B cell (primary cell): ENCODE data around the gene MYH15. TPM values are rescaled to one million over a fixed set of nuclear protein-coding genes. Genes with fewer than 3 reads are reported as not detected.

Experiments
- ATAC-seq: fragments of 200-7000 bp; cut with Tn5 transposase; one replicate; pipeline ENCODE4 v1.10.0; 2021; ENCODE audit warnings: low read depth, mild to moderate bottlenecking, moderate number of reproducible peaks, moderate library complexity
- CTCF ChIA-PET: fragments of 350-600 bp; sonication (Branson Sonifier 250); formaldehyde crosslinking; loops from one replicate; lab custom pipeline; 2021; ENCODE audit warnings: antibody characterized with exemption, inconsistent platforms; lab: Charles Lee
- POLR2A ChIA-PET: fragments of 350-600 bp; sonication (Branson Sonifier 250); formaldehyde crosslinking; loops from one replicate; lab custom pipeline; 2021; ENCODE audit warnings: antibody characterized with exemption; lab: Charles Lee
- DNase-seq: peaks from one replicate; pipeline ENCODE4 v3.0.0; 2013
- H2AFZ ChIP-seq: 2 replicates; pipeline ENCODE4 v1.6.1; 2012; ENCODE audit warnings: mild to moderate bottlenecking, low read depth, low read length; ENCODE audit not compliant: insufficient read depth, poor library complexity, severe bottlenecking
- H3K27ac ChIP-seq, 2 donors: 1 replicate in 1 of 2; 2 replicates in 1 of 2; pipeline ENCODE4 v1.5.1; 2012 to 2013; ENCODE audit warnings: low read length in 2 of 2, mild to moderate bottlenecking in 2 of 2, moderate library complexity in 1 of 2
- H3K27me3 ChIP-seq, 4 experiments: fragments of 200-600 bp in 1 of 4; sonication (generic) in 1 of 4; replicated peaks in 1 of 4; 1 replicate in 2 of 4; 2 replicates in 2 of 4; pipeline versions ENCODE4 v1.6.1 to v1.7.0; 2013 to 2016; ENCODE audit warnings: low read length in 3 of 4, mild to moderate bottlenecking in 2 of 4, mixed read lengths in 1 of 4, moderate library complexity in 1 of 4; ENCODE audit not compliant: insufficient read depth in 4 of 4, control insufficient read depth in 3 of 4; ENCODE audit errors: control extremely low read depth in 1 of 4
- H3K36me3 ChIP-seq, 2 experiments: replicated peaks in 1 of 2; 1 replicate in 1 of 2; 2 replicates in 1 of 2; pipeline versions ENCODE4 v1.6.1 to v1.7.1; 2013; ENCODE audit warnings: low read length in 1 of 2; ENCODE audit not compliant: insufficient read depth in 2 of 2, control insufficient read depth in 1 of 2; ENCODE audit errors: control extremely low read depth in 1 of 2, extremely low read depth in 1 of 2
- H3K4me1 ChIP-seq, 2 donors: fragments of 200-600 bp in 1 of 2; sonication (generic) in 1 of 2; 1 replicate in 1 of 2; 2 replicates in 1 of 2; pipeline versions ENCODE4 v1.5.1 to v1.6.1; 2013 to 2017; ENCODE audit warnings: low read length in 2 of 2; ENCODE audit not compliant: control insufficient read depth in 2 of 2, insufficient read depth in 2 of 2
- H3K4me2 ChIP-seq: replicated peaks from 2 replicates; pipeline ENCODE3; 2012; ENCODE audit warnings: mild to moderate bottlenecking, low read depth, low read length; ENCODE audit not compliant: poor library complexity, severe bottlenecking
- H3K4me3 ChIP-seq, 5 experiments: fragments of 200-600 bp in 1 of 5; sonication (generic) in 1 of 5; 1 replicate in 3 of 5; 2 replicates in 2 of 5; pipeline versions ENCODE4 v1.5.1 to v1.7.0; 2011 to 2016; ENCODE audit warnings: low read length in 4 of 5, mild to moderate bottlenecking in 4 of 5, low read depth in 2 of 5, control low read depth in 1 of 5, moderate library complexity in 1 of 5; ENCODE audit not compliant: insufficient read depth in 1 of 5; ENCODE audit errors: control extremely low read depth in 1 of 5, extremely low read depth in 1 of 5
- H3K79me2 ChIP-seq: fragments of 200-600 bp; sonication (generic); one replicate; pipeline ENCODE4 v1.6.0; 2016; ENCODE audit warnings: low read length; ENCODE audit not compliant: control insufficient read depth, insufficient read depth
- H3K9ac ChIP-seq: fragments of 200-600 bp; sonication (generic); 2 replicates; pipeline ENCODE4 v1.6.1; 2017; ENCODE audit warnings: mild to moderate bottlenecking, low read length, moderate library complexity
- H3K9me3 ChIP-seq, 3 donors: one replicate each; pipeline versions ENCODE4 v1.6.1 to v1.7.1; 2013; ENCODE audit warnings: low read length in 2 of 3; ENCODE audit not compliant: control insufficient read depth in 2 of 3, insufficient read depth in 1 of 3; ENCODE audit errors: control extremely low read depth in 1 of 3
- H4K20me1 ChIP-seq: 2 replicates; pipeline ENCODE4 v1.6.0; 2012; ENCODE audit warnings: mild to moderate bottlenecking, low read length; ENCODE audit not compliant: insufficient read depth, control insufficient read depth, poor library complexity, severe bottlenecking
- H3K27ac Mint-ChIP-seq: one replicate; pipeline ENCODE4 v1.8.0; 2021; ENCODE audit warnings: mixed read lengths
- H3K27me3 Mint-ChIP-seq: one replicate; pipeline ENCODE4 v1.8.0; 2021; ENCODE audit warnings: mixed read lengths
- H3K4me1 Mint-ChIP-seq: one replicate; pipeline ENCODE4 v1.8.0; 2021; ENCODE audit warnings: mixed read lengths
- H3K4me3 Mint-ChIP-seq: one replicate; pipeline ENCODE4 v1.8.0; 2021; ENCODE audit warnings: mixed read lengths
- H3K9me3 Mint-ChIP-seq: one replicate; pipeline ENCODE4 v1.8.0; 2022; ENCODE audit warnings: mixed read lengths; ENCODE audit not compliant: insufficient read depth
- EZH2 ChIP-seq: IDR thresholded peaks from 2 replicates; pipeline ENCODE4 v1.6.1; 2012; ENCODE audit warnings: borderline replicate concordance, low read depth, mild to moderate bottlenecking, moderate library complexity, low read length; ENCODE audit not compliant: insufficient read depth, poor library complexity, severe bottlenecking
- WGBS: methylation state at CpG from one replicate; pipeline ENCODE4 v1.1.5; 2013; ENCODE audit warnings: missing lambda C conversion rate; ENCODE audit not compliant: insufficient coverage; 5-methylcytosine and 5-hydroxymethylcytosine counted together
- intact Hi-C: fragments of 100-400 bp; cut with micrococcal nuclease; formaldehyde crosslinking; loops from one replicate; pipeline ENCODE4 v1.10.0; 2022
- polyA plus RNA-seq: library from polyadenylated mRNA; depleted of rRNA; stranded (reverse); fragments of >200 nt; gene quantifications from 2 replicates; pipeline ENCODE4 v1.2.3, GENCODE V29; 2012
- total RNA-seq, 2 donors: library from RNA; stranded (reverse); fragments of 120-200 nt in 1 of 2; gene quantifications; 1 replicate in 1 of 2; 2 replicates in 1 of 2; pipeline versions ENCODE4 v1.2.3 to v1.2.4, GENCODE V29; 2013 to 2022
- TF ChIP-seq, protein P1 (sequence below): fragments of 200-600 bp; IDR thresholded peaks from one replicate; pipeline ENCODE4 v1.8.0; 2022; ENCODE audit warnings: antibody characterized with exemption, mild to moderate bottlenecking

The MYH15 gene
- total and polyA plus RNA-seq, 2 donors (not counting 1 experiment from before 2014, with no cell fraction given), result 0.06 TPM; not detected in 1

GRCh38 chr3:108450444-108450843 lies 60.0 kb downstream of the MYH15 start:
- Histone ChIP-seq H3K79me2 (no peaks in the 10 kb centered on the region), H2AFZ (no peak overlapping the region), H3K36me3 (no peaks in the 10 kb centered on the region), H3K4me2 (no peak overlapping the region), H3K27ac (no peak overlapping the region), H3K27me3 (no peaks in the 10 kb centered on the region), H3K9me3 (peaks cover 11 to 29% (median 17%) of the 10 kb centered on the region in 3 donors), H3K9ac (no peak overlapping the region), H3K4me1 (peaks cover 0 to 16% of the 10 kb centered on the region in 2 donors), H4K20me1 (no peaks in the 10 kb centered on the region), H3K4me3 (no peak overlapping the region)
- TF ChIP-seq, protein P1, sequence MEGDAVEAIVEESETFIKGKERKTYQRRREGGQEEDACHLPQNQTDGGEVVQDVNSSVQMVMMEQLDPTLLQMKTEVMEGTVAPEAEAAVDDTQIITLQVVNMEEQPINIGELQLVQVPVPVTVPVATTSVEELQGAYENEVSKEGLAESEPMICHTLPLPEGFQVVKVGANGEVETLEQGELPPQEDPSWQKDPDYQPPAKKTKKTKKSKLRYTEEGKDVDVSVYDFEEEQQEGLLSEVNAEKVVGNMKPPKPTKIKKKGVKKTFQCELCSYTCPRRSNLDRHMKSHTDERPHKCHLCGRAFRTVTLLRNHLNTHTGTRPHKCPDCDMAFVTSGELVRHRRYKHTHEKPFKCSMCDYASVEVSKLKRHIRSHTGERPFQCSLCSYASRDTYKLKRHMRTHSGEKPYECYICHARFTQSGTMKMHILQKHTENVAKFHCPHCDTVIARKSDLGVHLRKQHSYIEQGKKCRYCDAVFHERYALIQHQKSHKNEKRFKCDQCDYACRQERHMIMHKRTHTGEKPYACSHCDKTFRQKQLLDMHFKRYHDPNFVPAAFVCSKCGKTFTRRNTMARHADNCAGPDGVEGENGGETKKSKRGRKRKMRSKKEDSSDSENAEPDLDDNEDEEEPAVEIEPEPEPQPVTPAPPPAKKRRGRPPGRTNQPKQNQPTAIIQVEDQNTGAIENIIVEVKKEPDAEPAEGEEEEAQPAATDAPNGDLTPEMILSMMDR, result no peak
- no peak for TF ChIP-seq EZH2
- no peaks in the 10 kb centered on the region for H3K27me3 Mint-ChIP-seq
- ChIA-PET POLR2A (no interaction called here), CTCF (no interaction called here)
- no peak overlapping the region for H3K4me3 Mint-ChIP-seq
- H3K4me1 Mint-ChIP-seq, result peaks cover 22% of the 10 kb centered on the region
- peak overlapping the region; percentile 53 for H3K27ac Mint-ChIP-seq
- no CpG with 5 or more reads among the region's 2 CpGs for WGBS
- ATAC-seq, result no peak
- intact Hi-C loops, result no loop called here
- H3K9me3 Mint-ChIP-seq, result peaks cover 17% of the 10 kb centered on the region
- no peak for DNase-seq

- no peaks in the 10 kb centered on the region for H3K27me3 ChIP-seq
- H2AFZ ChIP-seq, result no peak overlapping the region
- no peaks in the 10 kb centered on the region for H3K36me3 ChIP-seq
- H3K4me2 ChIP-seq, result peak overlapping the region; percentile 36
- intact Hi-C loops, result no loop called here
- Mint-ChIP-seq H3K4me3 (peak overlapping the region; percentile 54), H3K4me1 (peaks cover 22% of the 10 kb centered on the region), H3K9me3 (peaks cover 17% of the 10 kb centered on the region), H3K27me3 (no peaks in the 10 kb centered on the region), H3K27ac (peak overlapping the region; percentile 63)
- POLR2A ChIA-PET, result no interaction called here
- DNase-seq (peak; percentile 41), ATAC-seq (peak; percentile 28)
- no peaks in the 10 kb centered on the region for H3K79me2 ChIP-seq
- TF ChIP-seq, protein P1, result no peak
- TF ChIP-seq EZH2, result no peak
- H3K9me3 ChIP-seq, result peaks cover 11 to 29% (median 17%) of the 10 kb centered on the region in 3 donors
- peak overlapping the region in 1 of 5 experiments; percentile 13 for H3K4me3 ChIP-seq
- CTCF ChIA-PET, result no interaction called here
- WGBS, result no CpG with 5 or more reads among the region's 1 CpG
- no peak overlapping the region for H3K9ac ChIP-seq
- no peak overlapping the region for H3K27ac ChIP-seq
- H4K20me1 ChIP-seq, result no peaks in the 10 kb centered on the region
- H3K4me1 ChIP-seq, result peaks cover 0 to 16% of the 10 kb centered on the region in 2 donors
These were observed 61.8 kb downstream of the MYH15 start for GRCh38 chr3:108448593-108448992.
